GM12878 (cell line): ENCODE results near the gene LILRB3. TPM values are rescaled to one million over a fixed set of nuclear protein-coding genes. Genes with fewer than 3 reads are reported as not detected.

ENCODE experiments used
- ATAC-seq: fragments of 200-7000 bp; cut with Tn5 transposase; 3 replicates; pipeline ENCODE4 v1.9.1; 2020; ENCODE audit warnings: mild to moderate bottlenecking, moderate library complexity
- BruUV-seq: library from RNA; stranded (reverse); fragments of 400-500 nt; replicated peaks from 2 replicates; lab custom pipeline; 2021; lab: Mats Ljungman, UMichigan
- CTCF ChIA-PET: fragments of 300-600 bp; sonication (Branson Sonifier 250); formaldehyde crosslinking; extraction: SDS; loops from one replicate; lab custom pipeline; 2021; ENCODE audit warnings: inconsistent platforms; lab: Yijun Ruan, JAX
- POLR2A ChIA-PET: fragments of 350-600 bp; formaldehyde crosslinking; extraction: SDS; loops from one replicate; lab custom pipeline; 2021; ENCODE audit warnings: inconsistent platforms; lab: Charles Lee
- RAD21 ChIA-PET: fragments of 300-600 bp; sonication (Branson Sonifier 250); formaldehyde crosslinking; loops from one replicate; lab custom pipeline; 2023; ENCODE audit warnings: antibody characterized with exemption; ENCODE audit not compliant: unreplicated experiment; lab: Charles Lee
- SMC1A ChIA-PET: fragments of 300-600 bp; sonication (Branson Sonifier 250); formaldehyde crosslinking; loops from one replicate; lab custom pipeline; 2023; ENCODE audit not compliant: unreplicated experiment, uncharacterized antibody; lab: Charles Lee
- DNase-seq: peaks from one replicate; pipeline ENCODE4 v3.0.0-alpha.2; 2011; ENCODE audit warnings: low read depth, low spot score
- FAIRE-seq: peaks from 3 replicates; lab custom pipeline; 2011; peaks lifted over from hg19 to GRCh38; lab: Jason Lieb, UNC
- H2AFZ ChIP-seq: 2 replicates; pipeline ENCODE4 v1.6.0; 2011; ENCODE audit warnings: low read depth, low read length, control low read depth; ENCODE audit not compliant: control insufficient read depth
- H3K27ac ChIP-seq: 2 replicates; pipeline ENCODE4 v1.5.1; 2011; ENCODE audit warnings: control low read depth; ENCODE audit not compliant: control insufficient read depth, insufficient read depth
- H3K27me3 ChIP-seq, 2 experiments: replicated peaks in 1 of 2; 2 replicates each; pipeline versions ENCODE4 v1.6.0 to v1.6.1; 2011; ENCODE audit warnings: low read length in 1 of 2; ENCODE audit not compliant: control insufficient read depth in 2 of 2, insufficient read depth in 2 of 2
- H3K36me3 ChIP-seq, 2 experiments: 2 replicates each; pipeline ENCODE4 v1.5.1; 2011; ENCODE audit warnings: low read length in 1 of 2; ENCODE audit not compliant: control insufficient read depth in 2 of 2, insufficient read depth in 2 of 2
- H3K4me1 ChIP-seq: 2 replicates; pipeline ENCODE4 v1.6.1; 2011; ENCODE audit warnings: mild to moderate bottlenecking, low read length, moderate library complexity, mixed read lengths; ENCODE audit not compliant: control insufficient read depth, insufficient read depth
- H3K4me2 ChIP-seq: 2 replicates; pipeline ENCODE4 v1.6.0; 2011; ENCODE audit warnings: control low read depth; ENCODE audit not compliant: control insufficient read depth, insufficient read depth
- H3K4me3 ChIP-seq: fragments of 200-600 bp; sonication (generic); 2 replicates; pipeline ENCODE4 v1.5.1; 2016
- H3K79me2 ChIP-seq: 2 replicates; pipeline ENCODE4 v1.6.0; 2011; ENCODE audit warnings: low read length; ENCODE audit not compliant: control insufficient read depth, insufficient read depth
- H3K9ac ChIP-seq: 2 replicates; pipeline ENCODE4 v1.8.0; 2011; ENCODE audit warnings: low read length, control low read depth, mixed read lengths; ENCODE audit not compliant: control insufficient read depth, insufficient read depth
- H3K9me3 ChIP-seq: replicated peaks from 3 replicates; pipeline ENCODE4 v1.5.1; 2011; ENCODE audit warnings: mild to moderate bottlenecking, low read length; ENCODE audit not compliant: control insufficient read depth, insufficient read depth
- H4K20me1 ChIP-seq: 2 replicates; pipeline ENCODE4 v1.6.0; 2011; ENCODE audit not compliant: control insufficient read depth, insufficient read depth
- BMI1 ChIP-seq: fragments of 450-650 bp; IDR thresholded peaks from 2 replicates; pipeline ENCODE4 v1.6.1; 2016; ENCODE audit warnings: mild to moderate bottlenecking, moderate library complexity, borderline replicate concordance
- CBFB ChIP-seq: IDR thresholded peaks from 2 replicates; pipeline ENCODE4 v1.6.1; 2016; ENCODE audit warnings: antibody characterized with exemption, low read depth
- CBX3 ChIP-seq: fragments of 200-600 bp; sonication (generic); IDR thresholded peaks from 2 replicates; pipeline ENCODE4 v1.6.1; 2016; ENCODE audit warnings: low read depth, borderline replicate concordance
- ETV6 ChIP-seq, 2 experiments: fragments of 450-650 bp in 1 of 2; IDR thresholded peaks in 1 of 2; conservative IDR thresholded peaks in 1 of 2; 2 replicates each; pipeline ENCODE4 v1.6.1; 2014; ENCODE audit warnings: antibody characterized with exemption in 1 of 2, borderline replicate concordance in 1 of 2, low read depth in 1 of 2, mild to moderate bottlenecking in 1 of 2, moderate library complexity in 1 of 2
- IKZF1 ChIP-seq: fragments of 450-650 bp; conservative IDR thresholded peaks from 2 replicates; pipeline ENCODE4 v1.6.1; 2017; ENCODE audit warnings: antibody characterized with exemption, mild to moderate bottlenecking
- JUND ChIP-seq: IDR thresholded peaks from 2 replicates; pipeline ENCODE4 v1.6.1; 2012; ENCODE audit warnings: low read depth, mild to moderate bottlenecking, low read length, improper control_type of control experiment, moderate library complexity
- MEF2A ChIP-seq: IDR thresholded peaks from 2 replicates; pipeline ENCODE4 v1.6.1; 2011; ENCODE audit warnings: low read depth, mild to moderate bottlenecking, low read length, moderate library complexity; ENCODE audit not compliant: insufficient read depth
- PBX3 ChIP-seq: IDR thresholded peaks from 2 replicates; pipeline ENCODE4 v1.6.1; 2011; ENCODE audit warnings: mild to moderate bottlenecking, low read depth, low read length, moderate library complexity; ENCODE audit not compliant: insufficient replicate concordance
- RB1 ChIP-seq: fragments of 450-650 bp; formaldehyde crosslinking; IDR thresholded peaks from 2 replicates; pipeline ENCODE4 v1.6.1; 2017; ENCODE audit warnings: mild to moderate bottlenecking, borderline replicate concordance
- RCOR1 ChIP-seq: conservative IDR thresholded peaks from 2 replicates; pipeline ENCODE4 v1.6.1; 2012; ENCODE audit warnings: low read depth, low read length, improper control_type of control experiment
- SMARCA5 ChIP-seq: fragments of 450-650 bp; IDR thresholded peaks from 2 replicates; pipeline ENCODE4 v1.6.1; 2017; ENCODE audit warnings: mild to moderate bottlenecking
- SUZ12 ChIP-seq: fragments of 200-600 bp; sonication (generic); IDR thresholded peaks from one replicate; pipeline ENCODE4 v1.6.1; 2018; ENCODE audit warnings: antibody characterized with exemption, mild to moderate bottlenecking; ENCODE audit not compliant: unreplicated experiment
- WGBS: methylation state at CpG from one replicate; pipeline ENCODE4 v1.1.6; 2016; ENCODE audit warnings: low lambda C conversion rate; ENCODE audit not compliant: insufficient replicate concordance, insufficient coverage; ENCODE audit errors: missing lambda C conversion rate; 5-methylcytosine and 5-hydroxymethylcytosine counted together
- in situ Hi-C: fragments of 300-500 bp; cut with MboI; formaldehyde crosslinking; loops from 9 replicates; pipeline ENCODE4 v1.14.3; 2018; ENCODE audit warnings: mixed read lengths
- intact Hi-C: fragments of 100-400 bp; cut with micrococcal nuclease; formaldehyde crosslinking; loops from one replicate; pipeline ENCODE4 v1.14.2; 2022; ENCODE audit not compliant: unreplicated experiment
- polyA plus RNA-seq, 11 experiments: library from polyadenylated mRNA; depleted of rRNA in 4 of 11; unstranded in 6 of 11; stranded (reverse) in 5 of 11; fragments of >200 nt; fragmentation: Nextera tagmentation in 4 of 11; fragmentation: Illumina TruSeq in 1 of 11; extraction: Ambion mirVana in 4 of 11; extraction: Trizol in 1 of 11; gene quantifications; 1 replicate in 1 of 11; 2 replicates in 10 of 11; pipeline versions ENCODE4 v1.2.1 to v1.2.3, GENCODE V29; 2011 to 2016; ENCODE audit warnings: inconsistent platforms in 2 of 11, missing spikeins in 2 of 11, low read depth in 1 of 11
- total RNA-seq, 4 experiments: library from RNA; depleted of rRNA in 3 of 4; stranded (reverse); fragments of >200 nt in 3 of 4; fragmentation: Illumina TruSeq in 1 of 4; extraction: Trizol in 1 of 4; gene quantifications; 2 replicates each; pipeline versions ENCODE4 v1.2.1 to v1.2.3, GENCODE V29; 2013 to 2021
- TF ChIP-seq, protein P1 (sequence below): fragments of 450-650 bp; formaldehyde crosslinking; IDR thresholded peaks from 2 replicates; pipeline ENCODE4 v1.5.0; 2022; ENCODE audit warnings: mild to moderate bottlenecking, missing genetic modification characterization

Gene LILRB3
- total and polyA plus RNA-seq, 10 of the 15 experiments (the other 5 are each of a cell fraction or from before 2014, with no cell fraction given): 0.04 to 1.1 (median 0.18) TPM; not detected in 1

- intact Hi-C loops (no loop called here), in situ Hi-C loops (no loop called here)
- Histone ChIP-seq H3K27ac (no peak overlapping the region), H3K4me2 (no peak overlapping the region), H3K4me3 (no peak overlapping the region), H4K20me1 (no peaks in the 10 kb centered on the region), H3K79me2 (no peaks in the 10 kb centered on the region), H3K9ac (no peak overlapping the region), H3K4me1 (no peaks in the 10 kb centered on the region), H3K36me3 (peaks cover 0 to 3% of the 10 kb centered on the region in 2 experiments; a peak in 1 of 4 replicates), H3K9me3 (no peaks in the 10 kb centered on the region), H2AFZ (no peak overlapping the region), H3K27me3 (no peaks in the 10 kb centered on the region)
- DNase-seq (no peak), ATAC-seq (no peak), FAIRE-seq (no peak)
- ChIA-PET POLR2A (no interaction called here), CTCF (interaction anchor here (1.1 kb wide), 1 partner anchor 210 kb away, joined by 3 read pairs; no protein-coding TSS in a partner anchor), SMC1A (no interaction called here), RAD21 (no interaction called here)
- BruUV-seq: no TSS peak
- WGBS: 94% methylated on average over 29 of the region's 37 CpGs
- TF ChIP-seq ETV6 (conservative IDR thresholded peaks at IDR 0.05 in 1 of 2, IDR thresholded peaks at IDR 0.05 in 1 of 2; ENCODE audit: borderline replicate concordance in 1 of 2, low read depth in 1 of 2) (no peak), IKZF1 (no peak), MEF2A (no peak), RCOR1 (no peak), JUND (no peak), SMARCA5 (no peak), RB1 (no peak), CBFB (no peak), SUZ12 (no peak), CBX3 (no peak), PBX3 (no peak), BMI1 (no peak)
- TF ChIP-seq, protein P1, sequence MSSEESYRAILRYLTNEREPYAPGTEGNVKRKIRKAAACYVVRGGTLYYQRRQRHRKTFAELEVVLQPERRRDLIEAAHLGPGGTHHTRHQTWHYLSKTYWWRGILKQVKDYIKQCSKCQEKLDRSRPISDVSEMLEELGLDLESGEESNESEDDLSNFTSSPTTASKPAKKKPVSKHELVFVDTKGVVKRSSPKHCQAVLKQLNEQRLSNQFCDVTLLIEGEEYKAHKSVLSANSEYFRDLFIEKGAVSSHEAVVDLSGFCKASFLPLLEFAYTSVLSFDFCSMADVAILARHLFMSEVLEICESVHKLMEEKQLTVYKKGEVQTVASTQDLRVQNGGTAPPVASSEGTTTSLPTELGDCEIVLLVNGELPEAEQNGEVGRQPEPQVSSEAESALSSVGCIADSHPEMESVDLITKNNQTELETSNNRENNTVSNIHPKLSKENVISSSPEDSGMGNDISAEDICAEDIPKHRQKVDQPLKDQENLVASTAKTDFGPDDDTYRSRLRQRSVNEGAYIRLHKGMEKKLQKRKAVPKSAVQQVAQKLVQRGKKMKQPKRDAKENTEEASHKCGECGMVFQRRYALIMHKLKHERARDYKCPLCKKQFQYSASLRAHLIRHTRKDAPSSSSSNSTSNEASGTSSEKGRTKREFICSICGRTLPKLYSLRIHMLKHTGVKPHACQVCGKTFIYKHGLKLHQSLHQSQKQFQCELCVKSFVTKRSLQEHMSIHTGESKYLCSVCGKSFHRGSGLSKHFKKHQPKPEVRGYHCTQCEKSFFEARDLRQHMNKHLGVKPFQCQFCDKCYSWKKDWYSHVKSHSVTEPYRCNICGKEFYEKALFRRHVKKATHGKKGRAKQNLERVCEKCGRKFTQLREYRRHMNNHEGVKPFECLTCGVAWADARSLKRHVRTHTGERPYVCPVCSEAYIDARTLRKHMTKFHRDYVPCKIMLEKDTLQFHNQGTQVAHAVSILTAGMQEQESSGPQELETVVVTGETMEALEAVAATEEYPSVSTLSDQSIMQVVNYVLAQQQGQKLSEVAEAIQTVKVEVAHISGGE: no peak
- TF ChIP-seq, all 136 proteins: peak for 0
These were observed 42.1 kb downstream of the LILRB3 start for GRCh38 chr19:54180691-54181091.
